HG03457 (cell line): ENCODE data around the gene PLAC9.

Source experiments
- ATAC-seq: cut with Tn5 transposase; IDR thresholded peaks from one replicate; pipeline ENCODE4 v1.9.1; 2021; ENCODE audit warnings: moderate number of reproducible peaks; ENCODE audit not compliant: unreplicated experiment

PLAC9 gene

GRCh38 chr10:80177781-80178636 lies 45.5 kb downstream of the PLAC9 start:
- ATAC-seq: no peak

- ATAC-seq: no peak
Observed at GRCh38 chr10:80182986-80183385, 50.5 kb downstream of the PLAC9 start.

GRCh38 chr10:80183436-80183835 lies 50.9 kb downstream of the PLAC9 start:
- no peak for ATAC-seq

GRCh38 chr10:80184291-80184690 lies 51.8 kb downstream of the PLAC9 start:
- ATAC-seq: no peak

GRCh38 chr10:80185578-80186299 lies 53.2 kb downstream of the PLAC9 start:
- ATAC-seq: no peak

- no peak for ATAC-seq
Observed at GRCh38 chr10:80186364-80187012, 54.0 kb downstream of the PLAC9 start.

GRCh38 chr10:80187060-80187459 lies 54.5 kb downstream of the PLAC9 start:
- no peak for ATAC-seq

- peak; percentile 75 for ATAC-seq
Observed at GRCh38 chr10:80187465-80188409, 55.2 kb downstream of the PLAC9 start.

- ATAC-seq: no peak
Observed at GRCh38 chr10:80188713-80189112, 56.2 kb downstream of the PLAC9 start.

- no peak for ATAC-seq
Observed at GRCh38 chr10:80191589-80192270, 59.2 kb downstream of the PLAC9 start.

- ATAC-seq: no peak
Observed at GRCh38 chr10:80192553-80192952, 60.0 kb downstream of the PLAC9 start.

GRCh38 chr10:80194373-80195045 lies 62.0 kb downstream of the PLAC9 start:
- no peak for ATAC-seq
